GM21447 (cell line): Measurements from ENCODE around the gene CYB5D1.

ENCODE experiments used
- ATAC-seq: cut with Tn5 transposase; IDR thresholded peaks from one replicate; pipeline ENCODE4 v1.9.1; 2021; ENCODE audit not compliant: unreplicated experiment

The CYB5D1 gene

GRCh38 chr17:7844292-7845154, 13.3 kb upstream of the CYB5D1 start:
- ATAC-seq, result peak; percentile 43

GRCh38 chr17:7845359-7846062, 12.3 kb upstream of the CYB5D1 start:
- ATAC-seq, result no peak

GRCh38 chr17:7846063-7846735, 11.6 kb upstream of the CYB5D1 start:
- ATAC-seq, result no peak

GRCh38 chr17:7846765-7847661, 10.8 kb upstream of the CYB5D1 start:
- no peak for ATAC-seq

- no peak for ATAC-seq
These were observed 9.6 kb upstream of the CYB5D1 start for GRCh38 chr17:7848131-7848579.

- ATAC-seq, result no peak
These were observed 9.1 kb upstream of the CYB5D1 start for GRCh38 chr17:7848739-7849129.

GRCh38 chr17:7849130-7849750, 8.6 kb upstream of the CYB5D1 start:
- no peak for ATAC-seq

- ATAC-seq, result no peak
These were observed 7.9 kb upstream of the CYB5D1 start for GRCh38 chr17:7849751-7850504.

- no peak for ATAC-seq
These were observed 6.9 kb upstream of the CYB5D1 start for GRCh38 chr17:7850701-7851437.

- ATAC-seq, result peak; percentile 62
These were observed 6.2 kb upstream of the CYB5D1 start for GRCh38 chr17:7851438-7852261.

GRCh38 chr17:7852262-7852670, 5.5 kb upstream of the CYB5D1 start:
- ATAC-seq, result no peak

GRCh38 chr17:7852919-7853690, 4.7 kb upstream of the CYB5D1 start:
- ATAC-seq, result no peak

- ATAC-seq, result no peak
These were observed 4.1 kb upstream of the CYB5D1 start for GRCh38 chr17:7853691-7854038.

- no peak for ATAC-seq
These were observed 3.6 kb upstream of the CYB5D1 start for GRCh38 chr17:7854078-7854777.

GRCh38 chr17:7854851-7855659, 2.7 kb upstream of the CYB5D1 start, which contains the start of gene TMEM88:
Gene TMEM88 (plus strand): TSS chr17:7855066. CDS start chr17:7855075, 9 bp downstream.
- no peak for ATAC-seq

GRCh38 chr17:7855660-7856010, 2.2 kb upstream of the CYB5D1 start:
- no peak for ATAC-seq
